ENCODE results near the gene PXN. TPM values are rescaled to one million over a fixed set of nuclear protein-coding genes. Genes with fewer than 3 reads are reported as not detected.
A peak's percentile ranks its signal among the peaks of the same experiment; 100 is the strongest.

PXN gene
- total and polyA plus RNA-seq, 2 of the 13 experiments (the other 11 are each of a cell fraction or from before 2014, with no cell fraction given) = 13.6 to 14.2 TPM

DNA sequence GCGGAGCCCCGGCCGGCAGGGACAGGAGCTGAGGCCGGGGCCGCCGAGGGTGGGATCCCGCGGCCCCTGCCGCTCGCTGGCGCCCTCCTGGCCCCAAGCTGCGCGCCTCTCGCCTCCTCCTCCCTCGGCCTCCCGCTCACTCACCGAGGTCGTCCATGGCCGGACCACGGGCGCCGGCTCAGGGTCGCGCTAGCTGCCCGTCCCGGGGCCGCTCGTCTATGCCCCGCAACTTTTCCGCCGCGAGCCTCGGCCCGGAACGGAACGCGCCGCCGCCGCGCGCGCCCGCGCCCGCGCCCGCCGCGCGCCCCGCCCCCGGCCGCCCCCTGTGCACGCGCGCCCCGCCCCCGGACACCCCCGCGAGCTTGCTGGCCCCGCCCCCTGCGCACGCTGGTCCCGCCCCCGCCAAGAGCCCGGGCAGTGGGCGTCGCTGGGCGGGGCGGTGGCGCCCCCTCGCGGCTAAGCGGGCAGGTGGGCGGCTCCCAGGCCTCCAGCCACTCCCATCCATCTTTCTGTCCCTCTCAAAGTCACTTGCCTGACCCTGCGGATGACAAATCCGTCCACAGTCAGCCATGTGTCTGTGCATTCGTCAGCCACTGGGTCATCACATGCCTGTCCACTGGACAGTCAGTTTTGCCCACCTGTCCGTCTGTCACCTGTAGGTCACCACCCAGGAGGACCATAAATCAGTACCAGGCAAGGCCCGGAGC lies at the start of gene PXN (continued):
- TF ChIP-seq BATF2 (CRISPR knock-in tag; IDR thresholded peaks at IDR 0.05) = no peak
- TF ChIP-seq ZNF234 (CRISPR knock-in tag; conservative IDR thresholded peaks at IDR 0.05) = no peak
- no peak for TF ChIP-seq SETDB1 (CRISPR knock-in tag; IDR thresholded peaks at IDR 0.05; ENCODE audit: borderline replicate concordance)
- TF ChIP-seq, protein P1, sequence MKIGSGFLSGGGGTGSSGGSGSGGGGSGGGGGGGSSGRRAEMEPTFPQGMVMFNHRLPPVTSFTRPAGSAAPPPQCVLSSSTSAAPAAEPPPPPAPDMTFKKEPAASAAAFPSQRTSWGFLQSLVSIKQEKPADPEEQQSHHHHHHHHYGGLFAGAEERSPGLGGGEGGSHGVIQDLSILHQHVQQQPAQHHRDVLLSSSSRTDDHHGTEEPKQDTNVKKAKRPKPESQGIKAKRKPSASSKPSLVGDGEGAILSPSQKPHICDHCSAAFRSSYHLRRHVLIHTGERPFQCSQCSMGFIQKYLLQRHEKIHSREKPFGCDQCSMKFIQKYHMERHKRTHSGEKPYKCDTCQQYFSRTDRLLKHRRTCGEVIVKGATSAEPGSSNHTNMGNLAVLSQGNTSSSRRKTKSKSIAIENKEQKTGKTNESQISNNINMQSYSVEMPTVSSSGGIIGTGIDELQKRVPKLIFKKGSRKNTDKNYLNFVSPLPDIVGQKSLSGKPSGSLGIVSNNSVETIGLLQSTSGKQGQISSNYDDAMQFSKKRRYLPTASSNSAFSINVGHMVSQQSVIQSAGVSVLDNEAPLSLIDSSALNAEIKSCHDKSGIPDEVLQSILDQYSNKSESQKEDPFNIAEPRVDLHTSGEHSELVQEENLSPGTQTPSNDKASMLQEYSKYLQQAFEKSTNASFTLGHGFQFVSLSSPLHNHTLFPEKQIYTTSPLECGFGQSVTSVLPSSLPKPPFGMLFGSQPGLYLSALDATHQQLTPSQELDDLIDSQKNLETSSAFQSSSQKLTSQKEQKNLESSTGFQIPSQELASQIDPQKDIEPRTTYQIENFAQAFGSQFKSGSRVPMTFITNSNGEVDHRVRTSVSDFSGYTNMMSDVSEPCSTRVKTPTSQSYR (CRISPR knock-in tag; IDR thresholded peaks at IDR 0.05; ENCODE audit: borderline replicate concordance) = no peak
- TF ChIP-seq ZBTB8A (CRISPR knock-in tag; IDR thresholded peaks at IDR 0.05; ENCODE audit: borderline replicate concordance, low read depth) = no peak
- TF ChIP-seq TBL1XR1 (IDR thresholded peaks at IDR 0.05; ENCODE audit: borderline replicate concordance, low read length, partially characterized antibody) = no peak
- TF ChIP-seq, protein P2, sequence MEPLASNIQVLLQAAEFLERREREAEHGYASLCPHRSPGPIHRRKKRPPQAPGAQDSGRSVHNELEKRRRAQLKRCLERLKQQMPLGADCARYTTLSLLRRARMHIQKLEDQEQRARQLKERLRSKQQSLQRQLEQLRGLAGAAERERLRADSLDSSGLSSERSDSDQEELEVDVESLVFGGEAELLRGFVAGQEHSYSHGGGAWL (CRISPR knock-in tag; IDR thresholded peaks at IDR 0.05) = peak; percentile 25
- no peak for TF ChIP-seq PAX8 (CRISPR knock-in tag; IDR thresholded peaks at IDR 0.05; ENCODE audit: borderline replicate concordance)
- no peak for TF ChIP-seq ZNF292 (CRISPR knock-in tag; IDR thresholded peaks at IDR 0.05; ENCODE audit: borderline replicate concordance, low read depth)
- TF ChIP-seq IKZF4 (CRISPR knock-in tag; IDR thresholded peaks at IDR 0.05; ENCODE audit: borderline replicate concordance, low read depth, not compliant biosample characterization) = no peak
- TF ChIP-seq, protein P3, sequence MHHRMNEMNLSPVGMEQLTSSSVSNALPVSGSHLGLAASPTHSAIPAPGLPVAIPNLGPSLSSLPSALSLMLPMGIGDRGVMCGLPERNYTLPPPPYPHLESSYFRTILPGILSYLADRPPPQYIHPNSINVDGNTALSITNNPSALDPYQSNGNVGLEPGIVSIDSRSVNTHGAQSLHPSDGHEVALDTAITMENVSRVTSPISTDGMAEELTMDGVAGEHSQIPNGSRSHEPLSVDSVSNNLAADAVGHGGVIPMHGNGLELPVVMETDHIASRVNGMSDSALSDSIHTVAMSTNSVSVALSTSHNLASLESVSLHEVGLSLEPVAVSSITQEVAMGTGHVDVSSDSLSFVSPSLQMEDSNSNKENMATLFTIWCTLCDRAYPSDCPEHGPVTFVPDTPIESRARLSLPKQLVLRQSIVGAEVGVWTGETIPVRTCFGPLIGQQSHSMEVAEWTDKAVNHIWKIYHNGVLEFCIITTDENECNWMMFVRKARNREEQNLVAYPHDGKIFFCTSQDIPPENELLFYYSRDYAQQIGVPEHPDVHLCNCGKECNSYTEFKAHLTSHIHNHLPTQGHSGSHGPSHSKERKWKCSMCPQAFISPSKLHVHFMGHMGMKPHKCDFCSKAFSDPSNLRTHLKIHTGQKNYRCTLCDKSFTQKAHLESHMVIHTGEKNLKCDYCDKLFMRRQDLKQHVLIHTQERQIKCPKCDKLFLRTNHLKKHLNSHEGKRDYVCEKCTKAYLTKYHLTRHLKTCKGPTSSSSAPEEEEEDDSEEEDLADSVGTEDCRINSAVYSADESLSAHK (CRISPR knock-in tag; IDR thresholded peaks at IDR 0.05; ENCODE audit: borderline replicate concordance) = no peak
- no peak for TF ChIP-seq ZNF33B (CRISPR knock-in tag; IDR thresholded peaks at IDR 0.05)
- TF ChIP-seq SP1 (IDR thresholded peaks at IDR 0.05) = no peak
- peak; percentile 84 for TF ChIP-seq SP1 (CRISPR knock-in tag; IDR thresholded peaks at IDR 0.05)
- TF ChIP-seq EHMT2 (IDR thresholded peaks at IDR 0.05; ENCODE audit: borderline replicate concordance, low read depth, low read length) = no peak
- TF ChIP-seq ZNF441 (CRISPR knock-in tag; IDR thresholded peaks at IDR 0.05; ENCODE audit: borderline replicate concordance) = no peak
- TF ChIP-seq RBAK (CRISPR knock-in tag; IDR thresholded peaks at IDR 0.05) = no peak
- TF ChIP-seq SMARCC2 (IDR thresholded peaks at IDR 0.05) = no peak
- no peak for TF ChIP-seq PLRG1 (conservative IDR thresholded peaks at IDR 0.05)
- TF ChIP-seq DNMT3B (CRISPR knock-in tag; conservative IDR thresholded peaks at IDR 0.05) = no peak
- TF ChIP-seq ZNF350 (CRISPR knock-in tag; IDR thresholded peaks at IDR 0.05; ENCODE audit: borderline replicate concordance, low read depth) = no peak
- no peak for TF ChIP-seq NAIF1 (CRISPR knock-in tag; IDR thresholded peaks at IDR 0.05; ENCODE audit: borderline replicate concordance)
- TF ChIP-seq ZNF614 (CRISPR knock-in tag; IDR thresholded peaks at IDR 0.05; ENCODE audit: borderline replicate concordance) = peak; percentile 48
- peak; percentile 29; the same call in 1 of the 2 replicates for TF ChIP-seq ZNF446 (CRISPR knock-in tag; IDR thresholded peaks at IDR 0.05)

All from HepG2 (cell line).